HEK293T (cell line): ENCODE data around the gene TEDC2.

Experiments used
- BHLHE40 ChIP-seq: fragments of 450-650 bp; IDR thresholded peaks from 2 replicates; pipeline ENCODE4 v1.6.1; 2016; ENCODE audit warnings: mild to moderate bottlenecking, moderate library complexity, borderline replicate concordance
- CTBP1 ChIP-seq: fragments of 450-650 bp; IDR thresholded peaks from 2 replicates; pipeline ENCODE4 v1.6.1; 2016; ENCODE audit warnings: borderline replicate concordance
- ELF4 ChIP-seq: fragments of 450-650 bp; IDR thresholded peaks from 2 replicates; pipeline ENCODE4 v1.6.1; 2017; ENCODE audit warnings: antibody characterized with exemption
- FOXA1 ChIP-seq: fragments of 450-650 bp; IDR thresholded peaks from 2 replicates; pipeline ENCODE4 v1.6.1; 2016; ENCODE audit warnings: mild to moderate bottlenecking
- FOXK2 ChIP-seq: fragments of 450-650 bp; IDR thresholded peaks from 2 replicates; pipeline ENCODE4 v1.6.1; 2016; ENCODE audit warnings: mild to moderate bottlenecking
- FOXM1 ChIP-seq: fragments of 450-650 bp; IDR thresholded peaks from 2 replicates; pipeline ENCODE4 v1.6.1; 2017; ENCODE audit warnings: mild to moderate bottlenecking, borderline replicate concordance
- HDGF ChIP-seq: fragments of 450-650 bp; IDR thresholded peaks from 2 replicates; pipeline ENCODE4 v1.6.1; 2017; ENCODE audit warnings: antibody characterized with exemption, borderline replicate concordance
- L3MBTL2 ChIP-seq: fragments of 450-650 bp; conservative IDR thresholded peaks from 2 replicates; pipeline ENCODE4 v1.6.1; 2016; ENCODE audit warnings: mild to moderate bottlenecking
- NFRKB ChIP-seq: fragments of 450-650 bp; IDR thresholded peaks from 2 replicates; pipeline ENCODE4 v1.6.1; 2016; ENCODE audit warnings: mild to moderate bottlenecking, moderate library complexity
- SUZ12 ChIP-seq: fragments of 450-650 bp; IDR thresholded peaks from 2 replicates; pipeline ENCODE4 v1.6.1; 2016; ENCODE audit warnings: mild to moderate bottlenecking
- TARDBP ChIP-seq: fragments of 450-650 bp; IDR thresholded peaks from 2 replicates; pipeline ENCODE4 v1.6.1; 2016
- TF ChIP-seq, protein P1 (sequence below): fragments of 450-650 bp; IDR thresholded peaks from 2 replicates; pipeline ENCODE4 v1.6.1; 2016

DNA sequence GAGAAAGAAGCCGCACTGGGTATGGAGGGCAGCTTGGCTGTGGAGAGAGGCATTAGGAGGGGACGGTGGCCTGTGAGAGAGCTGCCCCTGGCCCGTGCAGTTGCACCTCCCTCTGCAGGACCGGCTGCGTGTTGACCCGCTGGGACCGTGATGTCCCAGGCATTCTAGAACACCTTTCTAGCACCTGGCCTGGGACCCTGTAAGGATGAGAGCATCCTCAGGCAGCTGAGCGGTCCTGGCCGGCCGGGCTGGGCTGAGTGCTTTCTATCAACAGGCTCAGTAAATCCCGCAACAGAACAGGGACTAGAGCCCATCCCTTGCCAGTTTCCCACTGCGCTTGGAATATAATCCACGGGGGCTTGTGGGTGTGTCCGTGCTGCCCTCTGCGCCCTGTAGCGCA is 29.7 kb downstream of the TEDC2 start:
- TF ChIP-seq TARDBP (no peak), BHLHE40 (no peak), SUZ12 (no peak), L3MBTL2 (no peak), FOXM1 (no peak), NFRKB (no peak), FOXK2 (no peak), FOXA1 (no peak), ELF4 (no peak), HDGF (no peak), CTBP1 (no peak)
- TF ChIP-seq, protein P1, sequence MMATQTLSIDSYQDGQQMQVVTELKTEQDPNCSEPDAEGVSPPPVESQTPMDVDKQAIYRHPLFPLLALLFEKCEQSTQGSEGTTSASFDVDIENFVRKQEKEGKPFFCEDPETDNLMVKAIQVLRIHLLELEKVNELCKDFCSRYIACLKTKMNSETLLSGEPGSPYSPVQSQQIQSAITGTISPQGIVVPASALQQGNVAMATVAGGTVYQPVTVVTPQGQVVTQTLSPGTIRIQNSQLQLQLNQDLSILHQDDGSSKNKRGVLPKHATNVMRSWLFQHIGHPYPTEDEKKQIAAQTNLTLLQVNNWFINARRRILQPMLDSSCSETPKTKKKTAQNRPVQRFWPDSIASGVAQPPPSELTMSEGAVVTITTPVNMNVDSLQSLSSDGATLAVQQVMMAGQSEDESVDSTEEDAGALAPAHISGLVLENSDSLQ = no peak
